Muscle layer of colon (tissue), 2 donors: ENCODE measurements around the gene NTRK3.

Source experiments
- H3K27ac ChIP-seq: one replicate; pipeline ENCODE4 v1.7.0; 2013; ENCODE audit warnings: low read depth, mild to moderate bottlenecking, low read length, moderate library complexity
- H3K27me3 ChIP-seq, 2 donors: one replicate each; pipeline ENCODE4 v1.7.0; 2013; ENCODE audit warnings: low read length in 2 of 2, mild to moderate bottlenecking in 2 of 2; ENCODE audit not compliant: insufficient read depth in 2 of 2, control insufficient read depth in 1 of 2
- H3K36me3 ChIP-seq: one replicate; pipeline ENCODE4 v1.7.0; 2013; ENCODE audit warnings: mild to moderate bottlenecking, low read length; ENCODE audit not compliant: insufficient read depth
- H3K4me1 ChIP-seq: one replicate; pipeline ENCODE4 v1.7.0; 2013; ENCODE audit warnings: mild to moderate bottlenecking, low read length; ENCODE audit not compliant: insufficient read depth
- H3K4me3 ChIP-seq, 2 donors: one replicate each; pipeline ENCODE4 v1.7.0; 2013; ENCODE audit warnings: low read length in 2 of 2, low read depth in 1 of 2, mild to moderate bottlenecking in 1 of 2, moderate library complexity in 1 of 2
- H3K9ac ChIP-seq: one replicate; pipeline ENCODE4 v1.7.0; 2013; ENCODE audit warnings: low read length
- H3K9me3 ChIP-seq: one replicate; pipeline ENCODE4 v1.7.0; 2013; ENCODE audit warnings: mild to moderate bottlenecking, low read length
- donor health status: abdominal sarcoma.
- donor health status: Adenocarcinoma of cecum.

NTRK3 gene

GRCh38 chr15:88006146-88006545, 250.4 kb downstream of the NTRK3 start:
- H3K9me3 ChIP-seq = no peaks in the 10 kb centered on the region
- H3K27me3 ChIP-seq = no peaks in the 10 kb centered on the region
- H3K9ac ChIP-seq = no peak overlapping the region
- no peaks in the 10 kb centered on the region for H3K4me1 ChIP-seq
- no peak overlapping the region for H3K4me3 ChIP-seq
- no peaks in the 10 kb centered on the region for H3K36me3 ChIP-seq
- no peak overlapping the region for H3K27ac ChIP-seq

GRCh38 chr15:88004399-88004798, 252.1 kb downstream of the NTRK3 start:
- no peaks in the 10 kb centered on the region for H3K27me3 ChIP-seq

GRCh38 chr15:88003541-88004327, 252.8 kb downstream of the NTRK3 start:
- no peaks in the 10 kb centered on the region for H3K9me3 ChIP-seq
- no peak overlapping the region for H3K4me3 ChIP-seq
- no peaks in the 10 kb centered on the region for H3K27me3 ChIP-seq
- no peaks in the 10 kb centered on the region for H3K36me3 ChIP-seq
- no peaks in the 10 kb centered on the region for H3K4me1 ChIP-seq
- no peak overlapping the region for H3K27ac ChIP-seq
- H3K9ac ChIP-seq = no peak overlapping the region

More at GRCh38 chr15:88004399-88004798, 252.1 kb downstream of the NTRK3 start:
- H3K27ac ChIP-seq = no peak overlapping the region
- H3K9ac ChIP-seq = no peak overlapping the region
- no peaks in the 10 kb centered on the region for H3K36me3 ChIP-seq
- no peaks in the 10 kb centered on the region for H3K4me1 ChIP-seq
- H3K9me3 ChIP-seq = no peaks in the 10 kb centered on the region
- no peak overlapping the region for H3K4me3 ChIP-seq

DNA sequence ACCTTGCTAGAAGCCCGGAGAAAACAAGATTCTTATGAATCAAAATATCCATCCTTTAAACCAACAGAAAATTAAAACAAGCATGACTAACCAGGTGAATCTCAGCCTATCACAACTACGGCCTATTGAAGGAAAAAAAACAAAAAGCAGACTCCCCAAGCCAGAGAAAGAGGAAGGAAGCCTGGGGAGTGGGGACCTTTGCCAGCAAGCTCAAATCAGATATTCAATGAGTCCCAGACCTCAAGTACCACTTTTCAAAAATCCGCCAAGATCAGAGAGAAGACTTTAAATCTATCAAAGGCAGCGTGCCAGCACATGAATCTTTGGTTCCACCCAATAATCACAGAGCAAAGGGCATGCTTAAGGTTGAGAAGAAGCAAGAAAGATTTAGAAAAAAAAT, 253.8 kb downstream of the NTRK3 start:
- no peak overlapping the region for H3K4me3 ChIP-seq
- no peaks in the 10 kb centered on the region for H3K4me1 ChIP-seq
- no peaks in the 10 kb centered on the region for H3K36me3 ChIP-seq
- no peak overlapping the region for H3K27ac ChIP-seq
- no peaks in the 10 kb centered on the region for H3K27me3 ChIP-seq
- no peak overlapping the region for H3K9ac ChIP-seq
- no peaks in the 10 kb centered on the region for H3K9me3 ChIP-seq

DNA sequence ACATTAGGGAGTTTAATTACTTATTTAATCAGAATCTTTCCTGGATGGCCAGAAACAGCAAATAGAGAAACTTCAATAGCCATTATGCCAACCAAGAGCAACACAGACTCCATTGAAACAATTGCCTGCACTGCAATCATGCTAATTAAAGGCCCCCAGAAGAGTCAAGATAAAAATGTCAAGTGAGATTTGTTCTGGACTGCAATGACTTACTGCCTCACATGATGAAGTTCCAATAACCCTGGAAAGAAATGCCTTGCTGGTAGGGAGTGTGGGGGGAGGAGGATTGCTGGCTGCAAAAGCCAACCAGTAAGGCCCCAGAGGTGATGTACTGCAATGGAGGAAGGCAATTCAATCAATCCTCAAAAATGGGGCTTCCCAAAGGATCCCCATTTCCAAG, 257.9 kb downstream of the NTRK3 start:
- no peaks in the 10 kb centered on the region for H3K9me3 ChIP-seq
- H3K27me3 ChIP-seq = no peaks in the 10 kb centered on the region
- H3K27ac ChIP-seq = no peak overlapping the region
- H3K4me1 ChIP-seq = no peaks in the 10 kb centered on the region
- H3K9ac ChIP-seq = no peak overlapping the region
- H3K36me3 ChIP-seq = no peaks in the 10 kb centered on the region
- no peak overlapping the region for H3K4me3 ChIP-seq

DNA sequence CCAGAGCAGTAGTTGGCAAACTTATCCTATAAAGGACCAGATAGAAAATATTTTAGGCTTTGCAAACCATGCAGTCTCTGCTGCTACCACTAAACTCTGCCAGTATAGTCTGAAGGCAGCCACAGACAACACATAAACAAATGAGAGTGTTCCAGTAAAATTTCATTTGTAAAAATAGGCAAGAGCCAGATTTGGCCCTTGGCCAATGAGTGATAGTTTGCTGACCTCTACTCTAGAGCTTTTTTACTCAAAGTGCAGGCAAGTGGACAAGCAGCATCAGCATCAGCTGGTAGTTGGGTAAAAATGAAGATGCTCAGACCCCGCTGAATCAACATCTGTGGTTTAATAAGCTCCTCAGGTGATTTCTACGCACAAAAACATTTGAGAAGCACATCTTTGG, 269.8 kb downstream of the NTRK3 start:
- Histone ChIP-seq H3K27ac (no peak overlapping the region), H3K4me3 (no peak overlapping the region), H3K9me3 (no peaks in the 10 kb centered on the region), H3K4me1 (no peaks in the 10 kb centered on the region), H3K36me3 (no peaks in the 10 kb centered on the region), H3K27me3 (no peaks in the 10 kb centered on the region), H3K9ac (no peak overlapping the region)

DNA sequence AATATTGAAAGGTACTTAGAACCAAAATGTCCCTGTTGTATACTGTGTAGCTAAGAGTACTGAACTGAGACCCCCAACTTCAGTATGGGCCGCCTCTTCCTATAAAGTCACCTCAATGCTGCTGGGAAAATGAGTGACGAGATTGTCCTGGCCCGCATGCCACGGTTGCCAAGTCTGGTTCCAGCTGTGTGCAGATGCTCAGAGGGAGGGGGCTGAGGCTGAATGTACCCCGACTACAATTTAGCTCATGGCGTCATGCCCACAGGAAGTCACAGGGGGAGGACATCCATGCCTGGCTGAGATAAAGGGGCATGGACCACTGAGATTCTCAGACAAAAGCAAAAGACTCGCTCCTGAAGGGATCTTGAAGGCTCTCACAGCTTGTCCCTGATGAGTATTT, 271.1 kb downstream of the NTRK3 start:
- no peak overlapping the region for H3K27ac ChIP-seq
- no peaks in the 10 kb centered on the region for H3K9me3 ChIP-seq
- no peaks in the 10 kb centered on the region for H3K27me3 ChIP-seq
- H3K4me3 ChIP-seq = no peak overlapping the region
- no peak overlapping the region for H3K9ac ChIP-seq
- no peaks in the 10 kb centered on the region for H3K36me3 ChIP-seq
- no peaks in the 10 kb centered on the region for H3K4me1 ChIP-seq

DNA sequence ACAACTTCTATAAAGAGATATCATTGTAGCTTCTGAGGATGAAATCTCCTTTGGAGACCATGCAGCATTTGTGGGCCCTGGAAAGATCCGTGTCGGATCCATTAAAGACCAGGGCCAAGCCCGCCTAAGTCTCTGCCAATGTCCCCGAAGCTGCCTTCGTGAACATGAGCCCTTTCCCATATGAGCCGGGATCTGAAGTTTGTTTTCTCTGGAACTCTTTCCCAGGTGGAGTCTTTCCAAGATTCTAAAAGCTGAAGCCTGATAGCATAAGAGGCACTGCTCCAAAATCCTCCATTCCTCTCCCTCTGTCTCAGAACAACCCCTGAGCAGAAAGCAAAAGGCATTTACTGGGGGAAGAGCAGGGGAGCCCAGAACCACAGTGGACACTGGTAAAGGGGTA, 274.6 kb downstream of the NTRK3 start:
- H3K36me3 ChIP-seq = no peaks in the 10 kb centered on the region
- H3K9ac ChIP-seq = no peak overlapping the region
- no peak overlapping the region for H3K27ac ChIP-seq
- no peaks in the 10 kb centered on the region for H3K27me3 ChIP-seq
- no peaks in the 10 kb centered on the region for H3K9me3 ChIP-seq
- H3K4me3 ChIP-seq = no peak overlapping the region
- no peaks in the 10 kb centered on the region for H3K4me1 ChIP-seq

DNA sequence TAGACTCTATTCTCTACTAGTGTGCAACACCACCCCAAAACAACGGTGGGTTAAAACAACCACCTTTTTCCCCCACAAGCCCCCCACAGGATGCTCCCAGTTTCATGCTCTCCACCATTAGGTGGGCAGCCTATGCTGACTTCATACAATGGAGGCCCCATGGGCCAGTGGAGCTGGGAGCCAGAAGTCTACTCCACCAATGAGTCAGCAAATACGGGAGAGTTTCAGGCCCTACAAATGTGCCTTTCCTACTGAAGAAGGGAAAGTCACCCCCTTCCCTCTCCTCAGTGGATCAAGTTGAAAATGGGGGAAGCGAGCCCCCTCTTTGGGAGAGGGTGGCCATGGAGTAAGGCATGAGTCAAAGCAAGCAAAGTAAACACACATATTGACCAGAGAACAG, 278.6 kb downstream of the NTRK3 start:
- H3K27me3 ChIP-seq = no peaks in the 10 kb centered on the region
- H3K4me1 ChIP-seq = no peaks in the 10 kb centered on the region
- H3K27ac ChIP-seq = no peak overlapping the region
- H3K4me3 ChIP-seq = no peak overlapping the region
- H3K9me3 ChIP-seq = no peaks in the 10 kb centered on the region
- H3K9ac ChIP-seq = no peak overlapping the region
- no peaks in the 10 kb centered on the region for H3K36me3 ChIP-seq

GRCh38 chr15:87976552-87976951, 280.0 kb downstream of the NTRK3 start:
- Histone ChIP-seq H3K9ac (no peak overlapping the region), H3K9me3 (no peaks in the 10 kb centered on the region), H3K4me3 (no peak overlapping the region), H3K4me1 (no peaks in the 10 kb centered on the region), H3K27ac (no peak overlapping the region), H3K36me3 (no peaks in the 10 kb centered on the region), H3K27me3 (no peaks in the 10 kb centered on the region)

DNA sequence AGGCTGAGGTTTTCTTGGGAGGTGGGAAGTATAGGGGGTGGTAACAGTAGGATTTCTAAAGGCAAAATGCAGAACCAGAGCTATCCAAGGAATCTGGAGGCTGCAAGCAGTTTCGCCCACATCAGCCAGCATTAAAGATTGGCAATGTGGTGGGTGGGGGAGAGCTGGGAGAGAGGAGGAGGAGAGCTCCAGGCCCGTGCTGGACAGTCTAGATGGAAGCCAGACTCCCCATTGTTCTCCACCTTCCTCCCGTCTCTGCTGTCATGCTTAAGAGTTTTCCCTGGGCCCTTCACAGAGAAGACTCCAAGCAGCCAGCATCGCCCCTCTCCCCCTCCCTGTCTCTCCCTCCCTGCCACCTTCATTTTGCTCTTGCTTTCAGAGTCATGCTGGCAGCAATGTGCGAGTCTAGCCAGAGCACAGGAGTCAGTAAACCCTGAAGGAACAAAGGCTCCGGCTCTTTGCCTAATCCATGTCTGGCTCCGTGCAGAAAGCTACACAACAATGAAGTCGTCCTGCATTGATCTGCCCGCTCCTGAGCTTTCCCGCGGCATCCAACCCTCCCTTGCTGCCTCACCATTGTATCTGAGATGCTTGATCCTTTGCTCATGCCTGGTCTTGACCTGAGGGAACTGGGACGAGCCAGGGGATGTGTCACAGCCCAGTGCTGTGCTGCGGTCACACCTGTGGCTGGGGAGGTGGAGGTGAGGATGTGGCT, 282.9 kb downstream of the NTRK3 start:
- H3K36me3 ChIP-seq = no peaks in the 10 kb centered on the region
- no peaks in the 10 kb centered on the region for H3K4me1 ChIP-seq
- H3K9me3 ChIP-seq = no peaks in the 10 kb centered on the region
- no peak overlapping the region for H3K9ac ChIP-seq
- H3K27ac ChIP-seq = no peak overlapping the region
- H3K27me3 ChIP-seq = no peaks in the 10 kb centered on the region
- no peak overlapping the region for H3K4me3 ChIP-seq

DNA sequence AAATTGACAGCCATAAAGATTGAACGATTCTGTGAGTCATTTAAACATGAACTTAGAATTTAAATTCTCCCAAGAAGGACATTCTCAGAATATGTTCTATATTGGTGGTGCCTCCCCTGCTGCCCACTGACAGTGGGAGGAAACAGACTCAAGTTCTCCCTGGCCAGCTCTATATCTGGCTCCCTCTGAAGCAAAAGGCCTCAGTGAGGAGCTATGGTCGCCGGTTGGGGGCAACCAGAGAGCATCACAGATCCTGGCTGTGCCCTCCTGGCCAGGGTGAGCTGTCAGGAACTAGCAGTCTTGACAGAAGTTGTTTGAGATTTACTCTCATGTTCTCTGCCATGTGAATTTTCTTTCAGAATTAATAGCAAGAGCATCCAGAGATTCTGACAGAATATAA, 285.5 kb downstream of the NTRK3 start:
- Histone ChIP-seq H3K27me3 (no peaks in the 10 kb centered on the region), H3K4me3 (no peak overlapping the region), H3K27ac (no peak overlapping the region), H3K4me1 (no peaks in the 10 kb centered on the region), H3K9me3 (no peaks in the 10 kb centered on the region), H3K9ac (no peak overlapping the region), H3K36me3 (no peaks in the 10 kb centered on the region)
